ENCODE measurements around the gene BAZ1B. TPM values are rescaled to one million over a fixed set of nuclear protein-coding genes. Genes with fewer than 3 reads are reported as not detected.

BAZ1B gene
- total and polyA plus RNA-seq, 2 of the 4 experiments (the other 2 are of a cell fraction): 20.2 to 45.0 TPM

DNA sequence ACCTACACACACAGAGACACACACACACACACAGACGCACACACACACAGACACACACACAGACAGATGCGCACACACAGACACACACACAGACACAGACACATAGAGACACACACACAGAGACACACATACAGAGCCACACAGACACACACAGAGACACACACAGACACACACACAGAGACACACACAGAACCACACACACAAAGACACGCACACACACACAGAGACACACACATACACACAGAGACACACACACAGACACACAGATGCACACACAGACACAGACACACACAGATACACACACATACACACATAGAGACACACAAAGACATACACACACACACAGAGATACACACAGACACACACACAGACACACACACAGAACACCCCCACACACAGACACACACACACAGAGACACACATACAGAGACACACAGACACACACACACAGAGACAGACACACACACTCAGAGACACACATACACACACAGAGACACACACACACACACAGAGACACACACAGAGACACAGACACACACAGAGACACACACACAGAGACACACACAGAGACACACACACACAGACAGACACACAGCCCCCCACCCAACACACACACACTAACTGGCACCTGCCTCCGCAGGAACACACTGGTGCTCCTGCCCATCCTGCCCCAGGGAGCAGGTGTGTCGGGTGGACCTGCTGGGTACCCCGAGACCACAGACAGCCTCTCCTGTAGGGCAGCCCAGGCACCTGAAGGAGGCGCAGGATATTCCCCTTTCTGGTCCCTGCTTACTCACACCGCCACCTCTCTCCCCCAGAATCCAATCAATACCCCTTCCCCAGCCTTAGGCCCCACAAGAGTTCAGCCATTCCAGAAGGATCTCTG, 93.9 kb downstream of the BAZ1B start:
- Histone ChIP-seq H4K5ac (ENCODE audit: low read depth, low read length) (no peak overlapping the region), H3K4me2 (ENCODE audit: low read depth, low read length) (no peak overlapping the region), H2AK5ac (ENCODE audit: low read depth, low read length) (peak overlapping the region; percentile 67), H2AK9ac (replicated peaks; ENCODE audit: low read depth, low read length, poor library complexity) (no peak overlapping the region), H3K27ac (ENCODE audit: insufficient read depth, low read length) (no peak overlapping the region), H3K4me1 (ENCODE audit: control insufficient read depth, insufficient read depth, low read length) (peaks cover 2% of the 10 kb centered on the region; the same call in 1 of the 2 replicates), H2BK5ac (ENCODE audit: low read depth, low read length, poor library complexity, severe bottlenecking) (peak overlapping the region; percentile 72), H2AFZ (replicated peaks; ENCODE audit: low read length, poor library complexity) (peak overlapping the region; percentile 21), H3K9me3 (ENCODE audit: control insufficient read depth, insufficient read depth, low read length) (no peaks in the 10 kb centered on the region), H3K36me3 (ENCODE audit: control insufficient read depth, insufficient read depth, low read length) (no peaks in the 10 kb centered on the region), H3K79me1 (ENCODE audit: low read depth in 1 of 2, low read length in 2 of 2) (no peaks in the 10 kb centered on the region), H3K18ac (ENCODE audit: low read depth, low read length) (no peak overlapping the region), H4K20me1 (ENCODE audit: insufficient read depth, low read length) (no peaks in the 10 kb centered on the region), H3K4me3 (ENCODE audit: insufficient read depth, low read depth, low read length) (no peak overlapping the region), H3K23ac (ENCODE audit: low read depth, low read length) (no peak overlapping the region), H3K9ac (ENCODE audit: low read depth, low read length) (no peak overlapping the region), H4K91ac (ENCODE audit: insufficient read depth, low read depth, low read length) (no peak overlapping the region), H3K56ac (ENCODE audit: extremely low read depth, insufficient read depth, low read length) (no peak overlapping the region), H3K14ac (replicated peaks; ENCODE audit: low read depth, low read length) (peak overlapping the region; percentile 8; the same call in 1 of the 2 replicates), H2BK20ac (ENCODE audit: low read depth, low read length) (0 out of 2 replicates have a peak overlapping the region, but pooled peaks have one; percentile 14), H2BK15ac (ENCODE audit: low read depth, low read length) (no peak overlapping the region), H3K9me1 (ENCODE audit: insufficient read depth, low read length) (no peaks in the 10 kb centered on the region), H2BK120ac (ENCODE audit: low read depth, low read length) (no peak overlapping the region), H3K4ac (ENCODE audit: low read depth, low read length) (no peak overlapping the region), H4K8ac (ENCODE audit: low read depth in 2 of 2, low read length in 2 of 2) (no peak overlapping the region), H3K27me3 (ENCODE audit: control insufficient read depth, insufficient read depth, low read length) (no peaks in the 10 kb centered on the region)
- DNase-seq (no peak), ATAC-seq (ENCODE audit: low read depth) (no peak)
- ChIA-PET CTCF (no interaction called here), POLR2A (ENCODE audit: unreplicated experiment) (no interaction called here)
- dilution Hi-C loops (cut with HindIII; ENCODE audit: low sequenced_read_pairs, unreplicated experiment): no loop called here
- 81% methylated on average over 4 of the region's 8 CpGs; no CpG with 5 or more reads in 1 of the 2 experiments for WGBS, 2 experiments (ENCODE audit: extremely low coverage in 2 of 2, insufficient read length in 1 of 2)
- intact Hi-C loops (cut with micrococcal nuclease): loop anchor here (5.0 kb wide), 1 partner anchor 76 kb away; no protein-coding TSS in a partner anchor
- in situ Hi-C loops (cut with MboI; ENCODE audit: low sequenced_read_pairs): no loop called here
- BruUV-seq (replicated peaks): no TSS peak
- TF ChIP-seq SMC3 (IDR thresholded peaks at IDR 0.05; ENCODE audit: low read depth, low read length) (no peak), BHLHE40 (IDR thresholded peaks at IDR 0.05; ENCODE audit: low read depth, low read length) (no peak), POLR2A (IDR thresholded peaks at IDR 0.05; ENCODE audit: low read depth, low read length) (no peak), MAFK (IDR thresholded peaks at IDR 0.05; ENCODE audit: low read depth, low read length) (no peak), MXI1 (IDR thresholded peaks at IDR 0.05; ENCODE audit: borderline replicate concordance, low read depth, low read length) (no peak), RCOR1 (IDR thresholded peaks at IDR 0.05; ENCODE audit: insufficient replicate concordance, low read length) (no peak), RAD21 (IDR thresholded peaks at IDR 0.05; ENCODE audit: low read length) (no peak), RFX5 (IDR thresholded peaks at IDR 0.05; ENCODE audit: low read depth, low read length) (no peak), MAZ (IDR thresholded peaks at IDR 0.05; ENCODE audit: borderline replicate concordance, low read depth, low read length) (no peak), CEBPB (IDR thresholded peaks at IDR 0.05; ENCODE audit: low read depth, low read length) (no peak), CHD1 (IDR thresholded peaks at IDR 0.05; ENCODE audit: low read depth, low read length) (no peak), FOS (IDR thresholded peaks at IDR 0.05; ENCODE audit: low read depth, low read length) (no peak)
- TF ChIP-seq, protein P1, sequence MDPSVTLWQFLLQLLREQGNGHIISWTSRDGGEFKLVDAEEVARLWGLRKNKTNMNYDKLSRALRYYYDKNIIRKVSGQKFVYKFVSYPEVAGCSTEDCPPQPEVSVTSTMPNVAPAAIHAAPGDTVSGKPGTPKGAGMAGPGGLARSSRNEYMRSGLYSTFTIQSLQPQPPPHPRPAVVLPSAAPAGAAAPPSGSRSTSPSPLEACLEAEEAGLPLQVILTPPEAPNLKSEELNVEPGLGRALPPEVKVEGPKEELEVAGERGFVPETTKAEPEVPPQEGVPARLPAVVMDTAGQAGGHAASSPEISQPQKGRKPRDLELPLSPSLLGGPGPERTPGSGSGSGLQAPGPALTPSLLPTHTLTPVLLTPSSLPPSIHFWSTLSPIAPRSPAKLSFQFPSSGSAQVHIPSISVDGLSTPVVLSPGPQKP (IDR thresholded peaks at IDR 0.05; ENCODE audit: borderline replicate concordance, low read depth, low read length): no peak
- TF ChIP-seq, protein P2, sequence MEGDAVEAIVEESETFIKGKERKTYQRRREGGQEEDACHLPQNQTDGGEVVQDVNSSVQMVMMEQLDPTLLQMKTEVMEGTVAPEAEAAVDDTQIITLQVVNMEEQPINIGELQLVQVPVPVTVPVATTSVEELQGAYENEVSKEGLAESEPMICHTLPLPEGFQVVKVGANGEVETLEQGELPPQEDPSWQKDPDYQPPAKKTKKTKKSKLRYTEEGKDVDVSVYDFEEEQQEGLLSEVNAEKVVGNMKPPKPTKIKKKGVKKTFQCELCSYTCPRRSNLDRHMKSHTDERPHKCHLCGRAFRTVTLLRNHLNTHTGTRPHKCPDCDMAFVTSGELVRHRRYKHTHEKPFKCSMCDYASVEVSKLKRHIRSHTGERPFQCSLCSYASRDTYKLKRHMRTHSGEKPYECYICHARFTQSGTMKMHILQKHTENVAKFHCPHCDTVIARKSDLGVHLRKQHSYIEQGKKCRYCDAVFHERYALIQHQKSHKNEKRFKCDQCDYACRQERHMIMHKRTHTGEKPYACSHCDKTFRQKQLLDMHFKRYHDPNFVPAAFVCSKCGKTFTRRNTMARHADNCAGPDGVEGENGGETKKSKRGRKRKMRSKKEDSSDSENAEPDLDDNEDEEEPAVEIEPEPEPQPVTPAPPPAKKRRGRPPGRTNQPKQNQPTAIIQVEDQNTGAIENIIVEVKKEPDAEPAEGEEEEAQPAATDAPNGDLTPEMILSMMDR (conservative IDR thresholded peaks at IDR 0.05; ENCODE audit: low read depth, low read length): no peak
